RCC 7860 (cell line): ENCODE measurements around the gene NGRN.

Source experiments
- DNase-seq: peaks from one replicate; pipeline ENCODE4 v3.0.0-alpha.2; 2015; ENCODE audit warnings: low spot score
- FAIRE-seq: peaks from 2 replicates; lab custom pipeline; 2012; peaks lifted over from hg19 to GRCh38; lab: Jason Lieb, UNC

Gene NGRN, protein sequence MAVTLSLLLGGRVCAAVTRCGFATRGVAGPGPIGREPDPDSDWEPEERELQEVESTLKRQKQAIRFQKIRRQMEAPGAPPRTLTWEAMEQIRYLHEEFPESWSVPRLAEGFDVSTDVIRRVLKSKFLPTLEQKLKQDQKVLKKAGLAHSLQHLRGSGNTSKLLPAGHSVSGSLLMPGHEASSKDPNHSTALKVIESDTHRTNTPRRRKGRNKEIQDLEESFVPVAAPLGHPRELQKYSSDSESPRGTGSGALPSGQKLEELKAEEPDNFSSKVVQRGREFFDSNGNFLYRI

DNA sequence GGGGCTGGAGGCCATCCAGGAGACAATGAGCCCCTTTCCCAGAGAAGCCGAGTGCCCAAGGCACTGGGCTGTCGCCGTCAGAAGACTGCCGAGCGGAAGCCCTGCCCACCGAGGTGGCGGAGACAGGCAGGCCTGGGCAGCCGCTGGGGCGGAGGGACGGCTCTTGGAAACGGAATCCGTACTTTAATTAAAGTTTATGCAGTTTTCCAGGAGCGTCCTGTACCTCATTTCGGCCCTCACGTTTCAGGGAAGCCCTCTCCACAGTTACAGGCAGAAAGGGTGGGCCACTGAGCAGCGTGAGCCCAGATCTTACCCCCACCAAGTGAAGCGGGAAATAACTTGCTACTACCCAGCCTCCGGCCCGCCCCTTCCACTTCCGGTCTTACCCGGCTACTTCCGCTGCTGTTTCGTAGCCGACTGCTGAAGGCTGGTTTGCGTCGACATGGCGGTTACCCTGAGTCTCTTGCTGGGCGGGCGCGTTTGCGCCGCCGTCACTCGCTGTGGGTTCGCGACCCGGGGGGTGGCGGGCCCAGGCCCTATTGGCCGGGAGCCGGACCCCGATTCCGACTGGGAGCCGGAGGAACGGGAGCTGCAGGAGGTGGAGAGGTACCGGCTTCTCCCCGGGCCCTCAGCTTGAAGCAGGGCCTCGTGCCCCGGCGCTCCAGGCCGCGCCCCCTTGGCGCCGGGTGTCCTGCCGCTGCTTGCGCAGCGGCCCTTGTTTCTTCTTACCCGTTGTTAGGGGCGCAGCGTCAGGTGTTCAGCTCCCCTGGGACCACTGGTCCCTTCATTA, at the start of gene NGRN:
TSS of gene NGRN (plus strand) at position 402 of the 790 bp plus-strand sequence. CDS start at position 443, 41 bp downstream.
- DNase-seq (peak; percentile 78), FAIRE-seq (no peak)

DNA sequence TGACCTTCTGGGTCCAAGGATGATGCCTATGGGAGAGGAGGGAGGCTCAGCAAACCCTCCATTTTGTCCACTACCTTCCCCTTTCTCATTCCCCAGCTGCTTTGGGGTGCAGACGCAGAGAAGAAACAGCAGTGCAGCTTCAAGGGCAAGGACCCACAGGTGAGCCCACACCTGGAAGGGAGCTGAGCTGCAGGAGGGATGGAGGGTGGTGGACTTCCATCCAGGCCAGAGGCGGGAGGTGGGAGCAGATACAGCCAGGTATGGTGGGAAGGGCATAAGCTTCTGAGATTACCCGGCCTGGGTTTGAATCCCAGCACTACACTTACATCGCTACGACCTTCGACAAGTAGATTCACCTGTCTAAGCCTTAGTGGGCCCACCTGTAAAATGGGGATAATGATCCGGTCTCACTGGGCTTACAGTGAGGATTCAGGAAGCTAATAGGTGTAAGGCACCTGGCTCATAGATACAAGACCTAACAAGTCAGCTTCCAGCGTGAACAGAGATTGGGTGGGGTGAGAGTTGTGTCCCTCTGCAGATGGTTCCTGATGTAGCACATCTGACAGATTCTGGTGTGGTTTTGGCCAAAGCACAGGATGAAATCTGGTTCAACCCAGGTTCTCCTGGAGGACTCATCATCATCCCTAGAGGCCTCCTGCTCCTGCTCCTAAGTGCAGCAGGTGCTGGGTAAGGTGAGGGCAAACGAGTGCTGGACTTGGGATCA, 47.6 kb upstream of the NGRN start:
- DNase-seq (no peak), FAIRE-seq (no peak)

DNA sequence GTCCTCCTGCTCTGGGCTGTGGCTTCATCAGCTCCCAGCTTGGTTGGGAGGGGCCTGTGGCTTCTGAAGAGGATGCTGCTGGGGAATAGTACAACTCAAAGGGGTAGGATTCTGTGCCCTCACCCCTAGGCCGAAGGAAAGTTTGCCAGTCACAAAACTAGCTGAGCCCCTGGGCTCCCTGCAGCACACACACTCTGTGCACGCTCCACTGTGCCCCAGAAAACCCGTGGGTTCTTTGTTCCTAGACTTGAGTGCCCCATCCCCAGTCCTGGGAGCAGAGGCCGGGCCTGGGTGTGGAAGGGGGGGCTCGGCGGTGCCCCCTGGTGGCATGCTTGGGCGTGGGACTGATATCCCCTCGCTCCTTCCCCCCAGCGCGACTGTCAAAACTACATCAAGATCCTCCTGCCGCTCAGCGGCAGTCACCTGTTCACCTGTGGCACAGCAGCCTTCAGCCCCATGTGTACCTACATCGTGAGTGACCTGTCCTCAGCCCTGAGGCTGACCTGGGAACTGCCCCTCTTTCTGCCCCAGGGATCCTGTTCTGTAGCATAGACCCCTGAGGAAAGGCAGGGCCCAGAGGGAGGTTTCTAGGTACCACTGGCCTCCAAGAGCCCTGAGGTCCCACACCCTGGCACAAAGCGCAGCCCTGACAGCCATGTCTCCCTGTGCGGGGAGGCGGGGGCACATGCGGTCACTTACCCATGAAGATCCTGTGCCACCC, 45.9 kb upstream of the NGRN start:
- FAIRE-seq (no peak), DNase-seq (no peak)

DNA sequence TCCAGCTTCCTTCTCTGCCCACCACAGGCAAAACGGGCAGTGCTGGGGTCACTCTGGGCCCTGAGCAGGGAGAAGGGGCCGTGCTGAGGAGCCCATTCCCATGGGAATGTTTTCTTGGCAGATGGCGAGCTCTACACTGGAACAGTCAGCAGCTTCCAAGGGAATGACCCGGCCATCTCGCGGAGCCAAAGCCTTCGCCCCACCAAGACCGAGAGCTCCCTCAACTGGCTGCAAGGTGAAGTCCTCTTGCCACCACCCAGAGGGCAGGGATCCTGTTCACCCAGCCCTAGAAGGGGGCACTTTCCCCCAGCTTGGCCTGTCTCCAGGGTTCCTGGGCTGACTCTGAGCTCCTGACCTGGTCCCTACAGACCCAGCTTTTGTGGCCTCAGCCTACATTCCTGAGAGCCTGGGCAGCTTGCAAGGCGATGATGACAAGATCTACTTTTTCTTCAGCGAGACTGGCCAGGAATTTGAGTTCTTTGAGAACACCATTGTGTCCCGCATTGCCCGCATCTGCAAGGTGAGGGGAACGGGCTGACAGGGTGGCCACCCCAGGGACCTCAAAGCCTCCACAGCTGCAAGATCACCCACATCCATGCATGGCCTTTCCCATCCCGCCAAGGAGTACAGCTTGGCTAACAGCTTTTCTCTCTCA, 44.1 kb upstream of the NGRN start:
- FAIRE-seq (peak; percentile 81), DNase-seq (peak; percentile 84)

DNA sequence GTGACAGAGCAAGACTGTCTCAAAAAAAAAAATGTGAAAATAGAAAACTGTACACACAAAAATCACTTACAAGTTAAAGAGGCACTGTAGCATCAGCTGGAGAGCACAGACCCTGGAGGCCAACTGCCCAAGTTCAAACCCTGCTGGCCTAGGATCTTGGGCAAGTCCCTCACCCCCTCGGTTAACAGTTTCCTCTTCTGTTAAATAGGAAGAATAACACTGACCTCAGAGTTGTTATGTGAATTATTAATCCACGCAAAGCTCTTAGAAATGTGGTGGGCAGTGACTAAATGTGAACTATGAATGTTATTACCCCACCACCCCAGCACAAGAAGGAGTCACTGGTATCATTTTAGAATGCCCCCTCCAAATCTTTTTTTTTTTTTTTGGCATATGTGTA, 42.9 kb upstream of the NGRN start:
- peak; percentile 89 for FAIRE-seq
- DNase-seq = peak; percentile 71

GRCh38 chr15:90223441-90224165, 41.9 kb upstream of the NGRN start:
- FAIRE-seq = no peak

DNA sequence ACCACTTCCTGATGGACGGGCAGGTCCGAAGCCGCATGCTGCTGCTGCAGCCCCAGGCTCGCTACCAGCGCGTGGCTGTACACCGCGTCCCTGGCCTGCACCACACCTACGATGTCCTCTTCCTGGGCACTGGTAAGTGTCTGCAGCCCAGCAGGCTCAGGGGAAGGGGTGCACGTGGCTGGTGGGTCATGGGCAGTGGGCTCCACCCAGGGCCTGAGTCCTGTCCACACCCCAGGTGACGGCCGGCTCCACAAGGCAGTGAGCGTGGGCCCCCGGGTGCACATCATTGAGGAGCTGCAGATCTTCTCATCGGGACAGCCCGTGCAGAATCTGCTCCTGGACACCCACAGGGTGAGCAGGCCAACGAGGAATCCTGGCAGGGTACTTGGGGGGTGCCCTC, 40.4 kb upstream of the NGRN start:
- DNase-seq (no peak), FAIRE-seq (no peak)

More at GRCh38 chr15:90223441-90224165, 41.9 kb upstream of the NGRN start:
- DNase-seq = no peak

DNA sequence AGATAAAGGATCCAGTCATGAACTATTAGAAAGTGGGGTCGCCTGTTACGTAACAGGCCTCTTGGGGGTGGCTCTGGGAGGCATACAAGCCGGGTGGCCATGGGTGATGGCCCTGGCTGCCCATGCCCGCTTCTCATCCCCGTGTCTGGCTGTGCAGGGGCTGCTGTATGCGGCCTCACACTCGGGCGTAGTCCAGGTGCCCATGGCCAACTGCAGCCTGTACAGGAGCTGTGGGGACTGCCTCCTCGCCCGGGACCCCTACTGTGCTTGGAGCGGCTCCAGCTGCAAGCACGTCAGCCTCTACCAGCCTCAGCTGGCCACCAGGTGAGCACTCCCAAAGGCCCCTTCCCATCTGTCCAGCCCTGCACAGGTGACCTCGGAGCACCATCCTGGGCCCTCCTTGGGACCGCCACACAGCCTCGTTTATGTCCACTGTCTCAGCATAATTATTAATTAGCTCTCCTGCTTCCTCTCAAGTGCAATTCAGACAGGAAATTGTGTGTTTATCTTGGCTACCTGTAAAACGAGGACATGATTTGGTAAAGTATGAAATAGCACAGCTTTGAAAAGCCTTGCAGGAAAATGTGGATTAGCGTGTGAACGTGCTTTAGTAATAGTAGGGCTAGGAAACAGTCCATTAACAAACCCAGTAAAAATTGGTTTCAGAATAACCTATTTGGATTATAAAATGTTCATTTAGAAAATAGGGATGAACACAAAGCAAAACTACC, 39.8 kb upstream of the NGRN start:
- FAIRE-seq (no peak), DNase-seq (no peak)

- DNase-seq = no peak
- FAIRE-seq = no peak
These were observed 38.1 kb upstream of the NGRN start for GRCh38 chr15:90227336-90227735.

GRCh38 chr15:90227816-90228772, 37.4 kb upstream of the NGRN start:
- no peak for FAIRE-seq
- DNase-seq = no peak

DNA sequence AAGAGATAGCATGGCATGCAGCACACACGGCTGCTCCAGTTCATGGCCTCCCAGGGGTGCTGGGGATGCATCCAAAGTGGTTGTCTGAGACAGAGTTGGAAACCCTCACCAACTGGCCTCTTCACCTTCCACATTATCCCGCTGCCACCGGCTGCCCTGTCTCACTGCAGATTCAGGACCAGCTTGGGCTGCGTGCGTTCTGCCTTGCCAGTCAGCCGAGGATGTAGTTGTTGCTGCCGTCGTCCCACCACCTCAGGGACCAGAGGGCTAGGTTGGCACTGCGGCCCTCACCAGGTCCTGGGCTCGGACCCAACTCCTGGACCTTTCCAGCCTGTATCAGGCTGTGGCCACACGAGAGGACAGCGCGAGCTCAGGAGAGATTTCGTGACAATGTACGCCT, 36.5 kb upstream of the NGRN start:
- DNase-seq (no peak), FAIRE-seq (no peak)

- DNase-seq (no peak), FAIRE-seq (no peak)
These were observed 35.4 kb upstream of the NGRN start for GRCh38 chr15:90230071-90230494.

DNA sequence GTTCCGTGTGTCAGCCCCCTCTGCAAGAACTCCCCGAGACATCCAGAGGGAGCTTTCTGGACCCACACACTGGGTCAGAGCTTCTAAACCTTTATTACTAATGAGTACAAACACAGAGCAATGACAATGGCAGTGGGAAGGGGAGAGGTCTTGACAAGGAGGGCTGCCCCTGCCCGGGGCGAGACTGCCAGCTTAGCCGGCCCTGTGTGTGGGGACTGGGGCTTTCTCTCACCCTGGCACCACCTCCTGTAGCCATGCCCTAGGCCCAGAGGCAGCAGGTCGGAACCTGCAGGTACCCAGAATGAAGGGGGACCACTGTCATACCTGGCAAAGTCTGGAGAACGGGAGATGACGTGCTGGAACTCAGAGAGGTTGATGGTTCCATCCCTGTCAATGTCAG, 34.9 kb upstream of the NGRN start:
- DNase-seq (no peak), FAIRE-seq (no peak)

DNA sequence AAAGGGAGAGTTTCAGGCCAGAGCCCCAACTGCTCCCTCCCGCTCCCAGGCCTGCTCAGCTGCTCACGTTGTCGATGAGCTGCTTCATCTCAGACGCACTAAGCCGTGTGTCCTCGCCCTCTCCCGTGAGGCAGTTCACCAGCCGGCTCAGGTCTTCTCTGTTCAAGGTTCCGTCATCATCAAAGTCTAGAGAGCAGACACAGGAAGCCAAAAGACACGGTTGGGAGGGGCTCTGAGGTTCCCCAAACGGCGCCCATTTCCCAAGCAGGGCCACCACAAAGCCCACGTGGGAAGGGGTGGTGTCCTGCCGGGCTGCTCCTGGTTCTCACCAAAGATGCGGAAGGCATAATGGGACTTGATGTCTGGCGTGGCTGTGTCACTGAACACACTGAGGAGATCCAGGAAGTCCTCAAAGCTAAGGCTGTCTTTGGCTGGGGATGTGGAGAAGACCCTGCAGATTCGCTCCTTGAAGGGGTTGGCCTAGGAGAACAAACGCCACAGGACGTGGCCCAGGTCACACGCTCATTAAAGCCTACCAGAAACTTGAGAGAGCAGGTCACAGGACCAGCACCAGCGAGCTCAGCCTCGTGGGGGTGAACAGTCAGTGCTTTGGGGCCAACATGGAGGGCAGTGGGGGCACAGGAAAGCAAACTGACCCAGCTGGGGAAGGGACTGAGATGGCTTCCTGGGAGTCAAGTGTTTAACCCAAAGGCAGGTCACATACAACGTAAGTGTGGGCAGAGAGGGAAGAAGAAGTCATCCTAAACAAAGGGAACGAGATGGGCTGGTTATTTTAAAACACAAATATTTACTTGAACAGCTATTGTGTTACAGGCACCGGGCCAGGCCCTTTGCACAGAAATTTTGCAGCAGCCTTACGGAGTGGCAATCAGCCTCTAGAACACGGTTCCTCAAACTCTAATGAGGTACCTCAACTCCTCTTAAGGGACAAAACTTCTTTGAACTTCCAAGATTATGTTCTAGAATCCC, 34.1 kb upstream of the NGRN start:
- FAIRE-seq (no peak), DNase-seq (no peak)

GRCh38 chr15:90232196-90232595, 33.3 kb upstream of the NGRN start:
- no peak for FAIRE-seq
- peak; percentile 54 for DNase-seq

- FAIRE-seq (no peak), DNase-seq (no peak)
These were observed 32.5 kb upstream of the NGRN start for GRCh38 chr15:90232941-90233386.
